OCI-LY7 (cell line): ENCODE data around the gene HEPACAM2. TPM values are rescaled to one million over a fixed set of nuclear protein-coding genes. Genes with fewer than 3 reads are reported as not detected.

Source experiments
- BruUV-seq: library from RNA; stranded (reverse); fragments of 400-500 nt; replicated peaks from 2 replicates; lab custom pipeline; 2021; lab: Mats Ljungman, UMichigan
- CTCF ChIA-PET: fragments of 300-600 bp; sonication (Branson Sonifier 250); formaldehyde crosslinking; loops from one replicate; lab custom pipeline; 2022; ENCODE audit warnings: antibody characterized with exemption; ENCODE audit not compliant: unreplicated experiment; lab: Charles Lee
- POLR2A ChIA-PET: fragments of 300-600 bp; sonication (Branson Sonifier 250); formaldehyde crosslinking; loops from one replicate; lab custom pipeline; 2022; ENCODE audit warnings: antibody characterized with exemption; lab: Charles Lee
- DNase-seq: peaks from one replicate; pipeline ENCODE4 v3.0.0-alpha.2; 2015; ENCODE audit warnings: low spot score
- H2AFZ ChIP-seq: fragments of 200-600 bp; sonication (generic), shearing (Covaris generic); 2 replicates; pipeline ENCODE4 v1.6.1; 2014; ENCODE audit warnings: mild to moderate bottlenecking, antibody characterized with exemption, low read length, moderate library complexity
- H3K27ac ChIP-seq: fragments of 200-600 bp; sonication (generic); 2 replicates; pipeline ENCODE4 v1.5.1; 2014; ENCODE audit warnings: mixed run types, low read depth, mild to moderate bottlenecking, moderate library complexity, low read length, inconsistent platforms; ENCODE audit not compliant: poor library complexity, severe bottlenecking
- H3K36me3 ChIP-seq: fragments of 200-600 bp; sonication (generic); 2 replicates; pipeline ENCODE4 v1.6.1; 2014; ENCODE audit warnings: mild to moderate bottlenecking, antibody characterized with exemption, low read length, moderate library complexity, mixed read lengths; ENCODE audit not compliant: insufficient read depth
- H3K4me1 ChIP-seq: fragments of 200-600 bp; sonication (generic); 2 replicates; pipeline ENCODE4 v1.5.1; 2014; ENCODE audit warnings: mild to moderate bottlenecking, low read length; ENCODE audit not compliant: insufficient read depth, poor library complexity, severe bottlenecking
- H3K4me2 ChIP-seq: fragments of 200-600 bp; sonication (generic); 2 replicates; pipeline ENCODE4 v1.6.1; 2014; ENCODE audit warnings: mild to moderate bottlenecking, low read length
- H3K4me3 ChIP-seq: fragments of 200-600 bp; sonication (generic); 2 replicates; pipeline ENCODE4 v1.5.1; 2014; ENCODE audit warnings: mild to moderate bottlenecking, low read depth, low read length; ENCODE audit not compliant: poor library complexity, severe bottlenecking
- H3K79me2 ChIP-seq: fragments of 200-600 bp; sonication (generic); 2 replicates; pipeline ENCODE4 v1.6.1; 2016; ENCODE audit warnings: low read depth, mild to moderate bottlenecking, low read length, moderate library complexity, mixed read lengths; ENCODE audit not compliant: insufficient read depth
- H3K9me2 ChIP-seq: fragments of 200-600 bp; sonication (generic); 2 replicates; pipeline ENCODE4 v1.6.1; 2016; ENCODE audit warnings: mild to moderate bottlenecking, low read length, mixed read lengths; ENCODE audit not compliant: insufficient read depth
- H3K9me3 ChIP-seq: fragments of 200-600 bp; sonication (generic); 2 replicates; pipeline ENCODE4 v1.6.1; 2014; ENCODE audit warnings: mild to moderate bottlenecking, mixed run types, low read length, mixed read lengths
- H4K20me1 ChIP-seq: fragments of 200-600 bp; sonication (generic); 2 replicates; pipeline ENCODE4 v1.6.1; 2014; ENCODE audit warnings: mild to moderate bottlenecking, antibody characterized with exemption, low read length, moderate library complexity, mixed read lengths; ENCODE audit not compliant: insufficient read depth
- EZH2phosphoT487 ChIP-seq: fragments of 200-600 bp; sonication (generic); IDR thresholded peaks from 2 replicates; pipeline ENCODE4 v1.6.1; 2018; ENCODE audit warnings: low read depth, borderline replicate concordance, mild to moderate bottlenecking, mixed run types, antibody characterized with exemption, low read length, moderate library complexity, mixed read lengths
- intact Hi-C: fragments of 100-400 bp; cut with micrococcal nuclease; formaldehyde crosslinking; loops from one replicate; pipeline ENCODE4 v1.10.0; 2022; ENCODE audit not compliant: unreplicated experiment
- total RNA-seq, 2 experiments: library from RNA; depleted of rRNA in 1 of 2; stranded (reverse); fragments of >200 nt in 1 of 2; shearing (Covaris generic) in 1 of 2; gene quantifications; 2 replicates each; pipeline ENCODE4 v1.2.3, GENCODE V29; 2014 to 2022
- TF ChIP-seq, protein P1 (sequence below): fragments of 200-600 bp; sonication (generic); conservative IDR thresholded peaks from 2 replicates; pipeline ENCODE4 v1.5.1; 2014; ENCODE audit warnings: mild to moderate bottlenecking, antibody characterized with exemption, low read length, moderate library complexity, mixed read lengths

HEPACAM2 gene
- total RNA-seq, 2 experiments from 2014 or later: not detected

DNA sequence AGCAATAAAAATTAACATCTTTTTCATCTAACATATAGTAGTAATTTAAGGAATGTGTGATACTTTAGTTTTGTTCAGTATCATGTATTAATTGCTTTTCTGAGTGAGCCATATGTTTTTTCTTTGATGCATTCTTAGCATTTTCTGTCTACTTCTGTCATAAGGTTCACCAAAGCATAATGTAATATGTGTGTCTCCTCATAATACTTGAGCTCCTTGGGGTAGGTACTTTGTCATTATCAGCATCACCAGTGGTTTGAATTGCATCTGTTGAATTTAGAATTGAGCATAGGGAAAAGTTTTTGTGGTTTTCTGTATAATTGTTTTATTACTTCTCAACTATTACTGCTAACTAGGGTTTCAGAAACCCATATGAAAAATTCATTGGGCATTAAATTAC is 32.4 kb upstream of the HEPACAM2 start:
- H3K9me3 ChIP-seq: no peaks in the 10 kb centered on the region
- H3K27ac ChIP-seq: no peak overlapping the region

DNA sequence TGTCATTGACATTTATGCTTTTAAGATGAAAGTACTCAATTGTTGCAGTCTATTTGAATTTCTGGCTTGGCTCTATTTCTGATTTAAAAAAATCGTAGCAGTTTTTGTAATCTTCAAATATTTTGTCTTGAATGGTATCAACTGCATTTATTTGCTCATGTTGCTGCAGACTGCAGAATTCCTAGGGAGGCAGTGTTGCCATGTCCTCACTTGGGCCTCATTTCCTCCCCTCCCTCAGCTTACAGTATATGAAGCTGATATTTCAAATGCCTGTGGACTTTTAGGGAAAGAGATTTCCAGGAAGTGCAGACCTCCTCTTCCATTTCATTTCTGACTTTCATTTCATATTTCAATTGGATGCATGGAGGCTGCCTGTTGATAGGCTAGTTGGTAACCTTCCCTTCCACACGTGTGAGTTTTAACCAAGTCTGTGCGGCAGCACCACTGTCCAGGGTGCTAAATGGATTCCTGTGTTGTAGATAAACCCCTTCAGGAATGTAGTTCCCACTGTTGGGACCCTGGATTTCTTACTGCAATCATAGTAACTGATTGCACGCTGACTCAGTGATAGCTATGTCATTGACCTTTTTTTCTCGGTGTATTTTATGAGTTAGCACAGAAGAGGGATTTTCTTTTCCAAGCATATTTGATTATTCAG is 23.4 kb upstream of the HEPACAM2 start:
- Histone ChIP-seq H3K9me3 (no peaks in the 10 kb centered on the region), H3K4me2 (no peak overlapping the region), H4K20me1 (peaks cover 10% of the 10 kb centered on the region), H3K79me2 (no peaks in the 10 kb centered on the region), H3K4me3 (no peak overlapping the region), H3K9me2 (no peaks in the 10 kb centered on the region), H3K27ac (no peak overlapping the region), H3K36me3 (0 out of 2 replicates have a peak, but pooled peaks cover 3% of the 10 kb centered on the region), H2AFZ (no peak overlapping the region), H3K4me1 (no peaks in the 10 kb centered on the region)
- ChIA-PET POLR2A (no interaction called here), CTCF (no interaction called here)
- TF ChIP-seq, protein P1, sequence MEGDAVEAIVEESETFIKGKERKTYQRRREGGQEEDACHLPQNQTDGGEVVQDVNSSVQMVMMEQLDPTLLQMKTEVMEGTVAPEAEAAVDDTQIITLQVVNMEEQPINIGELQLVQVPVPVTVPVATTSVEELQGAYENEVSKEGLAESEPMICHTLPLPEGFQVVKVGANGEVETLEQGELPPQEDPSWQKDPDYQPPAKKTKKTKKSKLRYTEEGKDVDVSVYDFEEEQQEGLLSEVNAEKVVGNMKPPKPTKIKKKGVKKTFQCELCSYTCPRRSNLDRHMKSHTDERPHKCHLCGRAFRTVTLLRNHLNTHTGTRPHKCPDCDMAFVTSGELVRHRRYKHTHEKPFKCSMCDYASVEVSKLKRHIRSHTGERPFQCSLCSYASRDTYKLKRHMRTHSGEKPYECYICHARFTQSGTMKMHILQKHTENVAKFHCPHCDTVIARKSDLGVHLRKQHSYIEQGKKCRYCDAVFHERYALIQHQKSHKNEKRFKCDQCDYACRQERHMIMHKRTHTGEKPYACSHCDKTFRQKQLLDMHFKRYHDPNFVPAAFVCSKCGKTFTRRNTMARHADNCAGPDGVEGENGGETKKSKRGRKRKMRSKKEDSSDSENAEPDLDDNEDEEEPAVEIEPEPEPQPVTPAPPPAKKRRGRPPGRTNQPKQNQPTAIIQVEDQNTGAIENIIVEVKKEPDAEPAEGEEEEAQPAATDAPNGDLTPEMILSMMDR: no peak
- TF ChIP-seq EZH2phosphoT487: no peak
- no peak for DNase-seq
- no TSS peak for BruUV-seq
- intact Hi-C loops: no loop called here

More for the DNA sequence above, 32.4 kb upstream of the HEPACAM2 start:
- CTCF ChIA-PET: no interaction called here
- Histone ChIP-seq H3K36me3 (0 out of 2 replicates have a peak, but pooled peaks cover 9% of the 10 kb centered on the region), H3K9me2 (no peaks in the 10 kb centered on the region), H3K79me2 (no peaks in the 10 kb centered on the region), H4K20me1 (no peaks in the 10 kb centered on the region), H3K4me2 (no peak overlapping the region), H3K4me3 (no peak overlapping the region), H2AFZ (no peak overlapping the region), H3K4me1 (no peaks in the 10 kb centered on the region)
- BruUV-seq: no TSS peak
- TF ChIP-seq EZH2phosphoT487: no peak
- TF ChIP-seq, protein P1: no peak
- POLR2A ChIA-PET: interaction anchor here (1.3 kb wide), 1 partner anchor 12 kb away, joined by 4 read pairs; no protein-coding TSS in a partner anchor
- intact Hi-C loops: no loop called here
- no peak for DNase-seq
